ENCODE data around the gene DAPK3. TPM values are rescaled to one million over a fixed set of nuclear protein-coding genes. Genes with fewer than 3 reads are reported as not detected.
"Not testable (repeated sequence)": the region's sequence is repeated elsewhere in the genome, so short reads cannot be mapped to it uniquely, and the experiment has no call there.

DAPK3 gene
- total RNA-seq, 1 donor: 64.7 TPM

DNA sequence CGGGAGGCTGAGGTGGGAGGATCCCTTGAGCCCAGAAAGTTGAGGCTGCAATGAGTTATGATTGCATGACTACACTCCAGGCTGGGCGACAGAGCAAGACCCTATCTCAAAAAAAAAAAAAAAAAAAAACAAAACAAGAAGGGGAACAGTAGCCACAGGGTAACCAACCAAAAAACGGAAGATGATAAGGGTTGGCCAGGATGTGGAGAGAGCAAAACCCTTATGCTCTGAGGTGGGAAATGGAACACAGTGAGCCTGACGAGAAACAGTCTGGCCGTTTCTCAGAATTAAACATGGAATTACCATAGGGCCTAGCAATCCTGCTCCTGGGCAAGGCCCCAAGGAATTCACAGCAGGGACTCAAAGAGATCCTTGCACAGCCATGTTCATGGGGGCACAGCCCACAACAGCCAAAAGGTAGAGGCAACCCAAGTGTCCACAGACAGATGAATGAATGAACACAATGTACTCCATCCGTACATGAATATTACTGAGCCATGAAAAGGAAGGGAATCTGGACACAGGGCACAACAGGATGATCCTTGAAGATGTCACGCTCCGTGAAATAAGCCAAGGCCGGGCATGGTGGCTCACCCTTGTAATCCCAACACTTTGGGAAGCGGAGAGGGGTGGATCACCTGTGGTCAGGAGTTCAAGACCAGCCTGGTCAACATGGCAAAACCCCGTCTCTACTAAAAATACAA is 26.7 kb downstream of the DAPK3 start:
- TF ChIP-seq, protein P1, sequence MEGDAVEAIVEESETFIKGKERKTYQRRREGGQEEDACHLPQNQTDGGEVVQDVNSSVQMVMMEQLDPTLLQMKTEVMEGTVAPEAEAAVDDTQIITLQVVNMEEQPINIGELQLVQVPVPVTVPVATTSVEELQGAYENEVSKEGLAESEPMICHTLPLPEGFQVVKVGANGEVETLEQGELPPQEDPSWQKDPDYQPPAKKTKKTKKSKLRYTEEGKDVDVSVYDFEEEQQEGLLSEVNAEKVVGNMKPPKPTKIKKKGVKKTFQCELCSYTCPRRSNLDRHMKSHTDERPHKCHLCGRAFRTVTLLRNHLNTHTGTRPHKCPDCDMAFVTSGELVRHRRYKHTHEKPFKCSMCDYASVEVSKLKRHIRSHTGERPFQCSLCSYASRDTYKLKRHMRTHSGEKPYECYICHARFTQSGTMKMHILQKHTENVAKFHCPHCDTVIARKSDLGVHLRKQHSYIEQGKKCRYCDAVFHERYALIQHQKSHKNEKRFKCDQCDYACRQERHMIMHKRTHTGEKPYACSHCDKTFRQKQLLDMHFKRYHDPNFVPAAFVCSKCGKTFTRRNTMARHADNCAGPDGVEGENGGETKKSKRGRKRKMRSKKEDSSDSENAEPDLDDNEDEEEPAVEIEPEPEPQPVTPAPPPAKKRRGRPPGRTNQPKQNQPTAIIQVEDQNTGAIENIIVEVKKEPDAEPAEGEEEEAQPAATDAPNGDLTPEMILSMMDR (IDR thresholded peaks at IDR 0.05; ENCODE audit: insufficient read depth, low read length): no peak
- no peak for DNase-seq (ENCODE audit: low read depth)
- no peak overlapping the region for H3K4me3 ChIP-seq (ENCODE audit: low read depth, low read length)

DNA sequence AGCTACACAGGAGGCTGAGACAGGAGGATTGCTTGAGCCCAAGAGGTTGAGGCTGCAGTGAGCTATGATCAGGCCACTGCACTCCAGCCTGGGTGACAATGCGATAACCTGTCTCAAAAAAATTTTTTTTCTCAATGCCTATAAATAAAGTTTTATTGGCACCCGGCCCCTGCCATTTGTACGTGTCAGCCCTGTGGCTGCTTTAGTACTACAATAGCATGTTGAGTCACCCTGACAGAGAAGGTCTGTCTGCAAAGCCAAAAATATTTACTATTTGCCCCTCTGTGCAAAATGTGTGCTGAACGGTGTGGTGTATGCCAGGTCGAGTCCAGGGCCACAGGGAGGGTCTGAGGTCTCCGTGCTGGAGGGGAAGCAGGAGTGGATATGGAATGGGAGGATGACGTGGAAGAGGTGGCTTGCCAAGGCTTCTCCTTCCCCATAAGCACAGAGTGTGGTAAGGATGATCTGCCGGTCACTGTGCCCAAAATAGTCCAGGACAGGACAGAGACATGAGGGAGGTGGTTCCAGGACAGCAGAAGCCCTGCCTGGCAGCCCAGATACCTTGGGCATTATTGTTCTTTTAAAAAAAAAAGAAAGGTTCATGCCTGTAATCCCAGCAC is 28.0 kb downstream of the DAPK3 start:
- DNase-seq (ENCODE audit: low read depth): no peak
- no peak overlapping the region for H3K4me3 ChIP-seq (ENCODE audit: low read depth, low read length)
- TF ChIP-seq, protein P1 (IDR thresholded peaks at IDR 0.05; ENCODE audit: insufficient read depth, low read length): no peak

- not testable (repeated sequence) for DNase-seq (ENCODE audit: low read depth); H3K4me3 ChIP-seq (ENCODE audit: low read depth, low read length)
Observed at GRCh38 chr19:3938300-3938950, 32.5 kb downstream of the DAPK3 start.

DNA sequence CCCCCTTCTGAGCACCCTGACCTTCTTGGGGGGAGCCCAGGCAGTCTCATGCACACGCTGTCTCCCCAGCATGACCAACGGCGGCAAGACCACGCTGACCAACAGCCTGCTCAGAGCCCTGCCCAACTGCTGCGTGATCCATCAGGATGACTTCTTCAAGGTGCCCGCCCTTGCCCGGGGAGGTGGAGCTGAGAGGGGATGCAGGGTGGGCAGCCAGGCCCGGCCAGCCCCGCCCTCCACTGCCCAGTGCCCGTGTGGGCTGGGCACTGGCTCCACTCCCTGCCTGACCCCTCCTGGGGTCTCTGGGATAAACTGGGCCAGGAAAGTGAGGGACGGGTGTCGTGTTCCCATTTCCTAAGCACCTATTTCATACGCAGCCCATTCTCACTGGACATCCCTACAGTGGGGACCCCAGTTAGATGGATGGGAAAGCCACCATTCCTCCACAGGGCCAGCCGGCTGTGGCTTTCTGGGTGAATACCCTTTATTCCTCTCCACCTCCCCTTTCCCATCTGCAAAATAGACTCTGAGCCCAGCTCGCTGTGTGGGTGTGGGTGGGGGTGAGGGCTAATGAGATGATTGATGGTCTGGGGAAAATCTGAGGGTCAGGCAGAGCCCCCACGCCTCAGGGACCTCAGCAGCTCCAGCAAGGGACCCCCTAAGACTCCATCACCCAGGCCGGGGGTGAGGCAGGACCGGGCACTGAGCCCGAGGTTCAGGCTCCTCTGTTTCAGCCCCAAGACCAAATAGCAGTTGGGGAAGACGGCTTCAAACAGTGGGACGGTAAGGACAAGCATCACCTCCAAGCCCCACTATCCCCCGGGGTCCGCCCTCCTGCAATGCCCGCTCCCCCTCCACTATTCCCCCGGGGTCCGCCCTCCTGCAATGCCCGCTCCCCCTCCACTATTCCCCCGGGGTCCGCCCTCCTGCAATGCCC is 34.1 kb downstream of the DAPK3 start:
- DNase-seq (ENCODE audit: low read depth): no peak
- TF ChIP-seq, protein P1 (IDR thresholded peaks at IDR 0.05; ENCODE audit: insufficient read depth, low read length): no peak
- H3K4me3 ChIP-seq (ENCODE audit: low read depth, low read length): no peak overlapping the region

- H3K4me3 ChIP-seq (ENCODE audit: low read depth, low read length): no peak within 1 kb of the TSS
- TF ChIP-seq, protein P1 (IDR thresholded peaks at IDR 0.05; ENCODE audit: insufficient read depth, low read length): no peak
- no peak for DNase-seq (ENCODE audit: low read depth)
Observed at GRCh38 chr19:3932931-3933810, 37.7 kb downstream of the DAPK3 start, which contains the start of gene NMRK2. Gene NMRK2 (plus strand): TSS chr19:3933069. CDS start chr19:3933672, 603 bp downstream.

- no peak for DNase-seq (ENCODE audit: low read depth)
- TF ChIP-seq, protein P1 (IDR thresholded peaks at IDR 0.05; ENCODE audit: insufficient read depth, low read length): no peak
- H3K4me3 ChIP-seq (ENCODE audit: low read depth, low read length): no peak overlapping the region
Observed at GRCh38 chr19:3931041-3931440, 39.9 kb downstream of the DAPK3 start.

All from fibroblast of the aortic adventitia (primary cell).